Stomach smooth muscle (tissue), 2 donors: ENCODE measurements around the gene TERT.
"Not testable (repeated sequence)": the region's sequence is repeated elsewhere in the genome, so short reads cannot be mapped to it uniquely, and the experiment has no call there.

Experiments
- H3K27ac ChIP-seq: one replicate; pipeline ENCODE4 v1.7.0; 2013; ENCODE audit warnings: mild to moderate bottlenecking, low read length, inconsistent platforms
- H3K27me3 ChIP-seq, 2 donors: one replicate each; pipeline ENCODE4 v1.7.0; 2013; ENCODE audit warnings: low read length in 2 of 2; ENCODE audit not compliant: insufficient read depth in 2 of 2, control insufficient read depth in 1 of 2
- H3K36me3 ChIP-seq, 2 donors: one replicate each; pipeline ENCODE4 v1.7.0; 2013; ENCODE audit warnings: low read length in 2 of 2; ENCODE audit not compliant: control insufficient read depth in 2 of 2, insufficient read depth in 2 of 2
- H3K4me1 ChIP-seq: one replicate; pipeline ENCODE4 v1.7.0; 2013; ENCODE audit warnings: low read length; ENCODE audit not compliant: control insufficient read depth, insufficient read depth
- H3K4me3 ChIP-seq, 2 donors: one replicate each; pipeline ENCODE4 v1.7.0; 2013; ENCODE audit warnings: low read length in 2 of 2
- H3K9ac ChIP-seq, 2 donors: one replicate each; pipeline ENCODE4 v1.7.0; 2013; ENCODE audit warnings: low read length in 2 of 2, mild to moderate bottlenecking in 1 of 2
- H3K9me3 ChIP-seq, 2 donors: one replicate each; pipeline ENCODE4 v1.7.0; 2013; ENCODE audit warnings: low read length in 2 of 2; ENCODE audit not compliant: control insufficient read depth in 2 of 2
- donor health status: healthy.
- donor health status: Pancreatic carcinoma.

Gene TERT

DNA sequence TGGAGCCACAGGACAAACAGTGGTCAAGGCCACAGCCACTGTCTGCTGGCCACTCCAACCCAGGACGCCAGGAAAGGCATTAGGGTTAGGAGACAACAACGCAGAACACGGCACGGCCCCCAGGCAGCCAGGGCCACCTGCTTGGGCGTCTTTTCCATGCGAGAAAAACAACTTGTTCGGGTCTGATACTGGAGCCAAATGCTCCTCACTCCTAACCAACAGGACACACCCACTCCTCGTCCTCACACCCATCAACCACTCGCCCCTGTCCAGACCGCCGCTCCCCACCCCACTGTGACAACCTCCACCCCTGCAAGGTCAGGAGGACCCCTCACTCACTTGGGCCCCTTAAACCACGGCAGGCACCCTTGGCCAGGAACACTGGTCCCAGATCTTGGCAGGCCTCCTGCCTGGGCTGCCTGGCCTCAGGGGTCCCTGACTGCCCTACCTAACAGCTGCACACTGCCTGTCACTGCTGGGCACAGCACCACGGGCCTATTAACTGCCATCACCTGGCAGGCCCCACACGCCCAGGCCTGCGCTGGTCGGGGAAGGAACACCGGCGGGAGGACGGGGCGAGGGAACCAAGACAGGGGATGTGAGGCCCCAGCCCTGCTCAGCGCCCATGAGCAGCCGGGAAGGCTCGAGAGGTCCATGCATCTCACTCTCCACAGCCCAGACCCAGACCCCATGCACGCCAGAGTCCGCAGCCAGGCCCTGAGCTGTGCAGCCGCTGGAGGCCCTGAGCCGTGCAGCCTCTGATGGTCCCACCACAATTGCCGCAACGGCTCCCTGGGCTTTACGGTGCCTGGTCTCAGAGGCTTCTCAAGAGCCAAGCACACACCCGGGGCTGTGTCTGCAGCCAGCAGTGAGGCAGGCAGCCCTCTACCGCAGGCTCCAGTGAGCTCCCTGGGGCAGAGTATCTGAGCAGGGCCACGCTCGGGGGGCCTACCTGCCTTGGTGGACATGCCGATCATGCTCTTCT lies 36.3 kb upstream of the TERT start:
- H3K9ac ChIP-seq = no peak overlapping the region
- H3K27ac ChIP-seq = no peak overlapping the region
- H3K4me3 ChIP-seq = no peak overlapping the region
- no peaks in the 10 kb centered on the region for H3K4me1 ChIP-seq
- H3K27me3 ChIP-seq = no peaks in the 10 kb centered on the region
- H3K36me3 ChIP-seq = peaks cover 40 to 41% of the 10 kb centered on the region in 2 donors
- H3K9me3 ChIP-seq = no peaks in the 10 kb centered on the region

GRCh38 chr5:1330146-1330846 lies 35.4 kb upstream of the TERT start:
- no peaks in the 10 kb centered on the region for H3K4me1 ChIP-seq
- no peak overlapping the region for H3K4me3 ChIP-seq
- H3K9me3 ChIP-seq = no peaks in the 10 kb centered on the region
- H3K27me3 ChIP-seq = no peaks in the 10 kb centered on the region
- H3K27ac ChIP-seq = no peak overlapping the region
- H3K36me3 ChIP-seq = peaks cover 40 to 43% of the 10 kb centered on the region in 2 donors
- no peak overlapping the region for H3K9ac ChIP-seq

DNA sequence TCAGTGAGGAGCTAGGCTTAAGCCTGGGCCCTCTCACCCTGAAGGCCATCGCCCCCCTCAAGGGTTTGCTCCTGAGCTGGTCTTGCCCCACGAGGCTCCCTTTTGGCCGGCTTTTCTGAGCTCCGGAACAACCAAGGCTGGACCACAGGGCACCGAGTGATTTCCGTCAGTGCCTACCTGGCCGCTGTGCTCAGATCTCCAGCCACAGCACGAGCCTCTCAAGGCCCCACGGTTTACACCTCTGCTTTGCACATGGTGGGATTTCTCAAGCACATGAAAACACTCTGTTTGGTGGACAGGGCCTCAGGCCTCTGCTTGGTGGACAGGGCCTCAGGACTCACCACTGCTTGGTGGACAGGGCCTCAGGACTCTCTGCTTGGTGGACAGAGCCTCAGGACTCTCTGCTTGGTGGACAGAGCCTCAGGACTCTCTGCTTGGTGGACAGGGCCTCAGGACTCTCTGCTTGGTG lies 34.3 kb upstream of the TERT start:
- Histone ChIP-seq H3K9me3 (no peaks in the 10 kb centered on the region), H3K4me1 (no peaks in the 10 kb centered on the region), H3K9ac (no peak overlapping the region), H3K27me3 (no peaks in the 10 kb centered on the region), H3K36me3 (peaks cover 44 to 45% of the 10 kb centered on the region in 2 donors), H3K4me3 (no peak overlapping the region), H3K27ac (no peak overlapping the region)

GRCh38 chr5:1328237-1329110 lies 33.6 kb upstream of the TERT start:
- not testable (repeated sequence) for H3K4me1 ChIP-seq, H3K27me3 ChIP-seq, H3K27ac ChIP-seq, H3K9me3 ChIP-seq, H3K4me3 ChIP-seq, H3K9ac ChIP-seq
- peaks cover 38 to 49% of the 10 kb centered on the region in 2 donors for H3K36me3 ChIP-seq

- H3K27ac ChIP-seq, H3K9ac ChIP-seq, H3K4me1 ChIP-seq, H3K4me3 ChIP-seq, H3K27me3 ChIP-seq, H3K9me3 ChIP-seq: not testable (repeated sequence)
- H3K36me3 ChIP-seq = peaks cover 32 to 48% of the 10 kb centered on the region in 2 donors
Observed at GRCh38 chr5:1326901-1327756, 32.3 kb upstream of the TERT start.

DNA sequence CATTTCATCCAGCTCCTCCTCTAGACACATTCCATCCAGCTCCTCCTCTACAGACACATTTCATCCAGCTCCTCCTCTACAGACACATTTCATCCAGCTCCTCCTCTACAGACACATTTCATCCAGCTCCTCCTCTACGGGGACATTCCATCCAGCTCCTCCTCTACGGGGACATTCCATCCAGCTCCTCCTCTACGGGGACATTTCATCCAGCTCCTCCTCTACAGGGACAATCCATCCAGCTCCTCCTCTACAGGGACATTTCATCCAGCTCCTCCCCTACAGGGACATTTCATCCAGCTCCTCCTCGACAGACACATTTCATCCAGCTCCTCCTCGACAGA lies 31.6 kb upstream of the TERT start:
- H3K27ac ChIP-seq, H3K27me3 ChIP-seq: not testable (repeated sequence)

DNA sequence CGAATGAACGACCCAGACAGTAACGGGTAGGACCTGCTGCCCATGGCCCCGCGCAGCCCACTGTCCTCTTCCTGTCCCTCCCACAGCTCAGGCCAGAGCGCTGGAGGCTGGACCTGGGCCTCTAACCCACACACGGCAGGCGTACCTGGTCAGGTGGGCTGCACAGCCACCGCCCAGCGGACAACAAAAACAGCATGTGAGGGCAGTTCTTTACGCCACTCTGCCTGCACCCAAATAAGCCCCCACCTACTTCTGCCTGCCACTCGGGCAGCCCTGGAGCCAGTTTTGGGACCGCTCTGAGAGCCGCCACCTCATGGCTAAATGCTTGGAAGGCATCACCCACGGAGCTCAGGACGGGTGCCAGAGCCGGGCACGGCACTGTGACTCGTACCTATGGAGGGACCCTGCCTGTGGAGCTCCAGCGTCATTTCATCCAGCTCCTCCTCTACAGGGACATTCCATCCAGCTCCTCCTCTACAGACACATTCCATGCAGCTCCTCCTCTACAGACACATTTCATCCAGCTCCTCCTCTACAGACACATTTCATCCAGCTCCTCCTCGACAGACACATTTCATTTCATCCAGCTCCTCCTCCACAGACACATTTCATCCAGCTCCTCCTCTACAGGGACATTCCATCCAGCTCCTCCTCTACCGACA lies 31.1 kb upstream of the TERT start:
- Histone ChIP-seq H3K9ac (no peak overlapping the region), H3K4me1 (no peaks in the 10 kb centered on the region), H3K27me3 (no peaks in the 10 kb centered on the region), H3K4me3 (no peak overlapping the region), H3K27ac (no peak overlapping the region), H3K36me3 (peaks cover 26 to 50% of the 10 kb centered on the region in 2 donors), H3K9me3 (no peaks in the 10 kb centered on the region)

More for the DNA sequence above, 31.6 kb upstream of the TERT start:
- not testable (repeated sequence) for H3K4me3 ChIP-seq, H3K4me1 ChIP-seq, H3K9me3 ChIP-seq, H3K9ac ChIP-seq
- H3K36me3 ChIP-seq = peaks cover 28 to 51% of the 10 kb centered on the region in 2 donors

DNA sequence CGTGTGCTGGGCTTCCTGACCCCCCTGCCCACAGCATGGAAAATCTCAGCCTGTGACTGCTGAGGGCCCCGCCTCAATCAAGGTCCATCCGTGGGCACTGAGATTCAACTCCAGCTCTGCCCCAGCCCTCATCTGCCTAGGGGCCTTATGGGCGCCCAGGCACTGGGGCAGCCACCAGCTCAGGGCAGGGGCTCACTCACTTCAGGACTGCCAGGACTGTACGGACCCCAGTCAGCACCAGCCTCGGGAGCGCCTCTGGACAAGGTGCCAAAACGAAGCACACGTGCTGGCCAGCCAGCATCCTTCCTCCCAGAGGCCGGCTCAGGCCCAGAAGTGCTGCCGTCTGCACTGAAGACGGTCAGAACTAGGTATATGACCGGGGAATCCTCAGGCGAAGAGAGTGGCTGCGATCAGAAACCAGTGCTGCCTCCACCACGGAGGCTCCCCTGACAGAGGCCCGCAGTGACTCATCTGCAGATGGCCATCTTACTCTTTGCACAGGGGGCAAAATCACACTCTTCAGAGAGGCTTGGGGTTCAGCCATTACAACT lies 30.4 kb upstream of the TERT start:
- Histone ChIP-seq H3K9ac (no peak overlapping the region), H3K27me3 (no peaks in the 10 kb centered on the region), H3K4me3 (no peak overlapping the region), H3K27ac (no peak overlapping the region), H3K4me1 (no peaks in the 10 kb centered on the region), H3K36me3 (peaks cover 27 to 49% of the 10 kb centered on the region in 2 donors), H3K9me3 (no peaks in the 10 kb centered on the region)

DNA sequence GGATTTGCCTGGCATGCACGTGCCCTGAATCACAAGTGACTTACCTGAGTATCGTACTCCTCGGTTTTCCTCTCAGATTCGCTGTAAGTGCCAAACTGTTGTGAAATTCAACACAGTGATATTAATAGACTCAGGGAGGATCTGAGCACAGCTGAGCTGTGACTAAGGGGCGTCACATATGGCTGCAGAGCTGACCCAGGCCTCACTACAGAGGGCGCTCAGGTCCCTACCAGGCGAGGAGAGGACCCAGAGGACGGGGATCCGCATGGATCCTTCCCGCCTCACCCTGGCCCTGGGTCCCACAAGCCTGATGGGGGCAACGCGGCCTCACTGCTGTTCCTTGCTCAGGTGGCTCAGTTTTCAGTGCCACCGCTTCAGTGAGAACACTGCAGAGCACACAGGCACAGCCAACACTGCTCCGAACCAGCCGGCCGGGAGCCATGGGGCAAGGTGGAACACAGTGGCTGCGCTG lies 29.9 kb upstream of the TERT start:
- Histone ChIP-seq H3K9me3 (no peaks in the 10 kb centered on the region), H3K9ac (no peak overlapping the region), H3K36me3 (peaks cover 24 to 49% of the 10 kb centered on the region in 2 donors), H3K4me3 (no peak overlapping the region), H3K27me3 (no peaks in the 10 kb centered on the region), H3K27ac (no peak overlapping the region), H3K4me1 (no peaks in the 10 kb centered on the region)
